Skin of body (tissue), 2 donors: Measurements from ENCODE around the gene MMP27. TPM values are rescaled to one million over a fixed set of nuclear protein-coding genes. Genes with fewer than 3 reads are reported as not detected.

Source experiments
- DNase-seq: peaks from one replicate; lab custom pipeline; 2025; lab: John Stamatoyannopoulos, UW
- total RNA-seq: library from RNA; depleted of rRNA; stranded (reverse); fragments of >200 nt; gene quantifications from one replicate; pipeline ENCODE4 v1.2.3, GENCODE V29; 2014

Gene MMP27
- total RNA-seq, 1 donor from 2014 or later, result 6.7 TPM

DNA sequence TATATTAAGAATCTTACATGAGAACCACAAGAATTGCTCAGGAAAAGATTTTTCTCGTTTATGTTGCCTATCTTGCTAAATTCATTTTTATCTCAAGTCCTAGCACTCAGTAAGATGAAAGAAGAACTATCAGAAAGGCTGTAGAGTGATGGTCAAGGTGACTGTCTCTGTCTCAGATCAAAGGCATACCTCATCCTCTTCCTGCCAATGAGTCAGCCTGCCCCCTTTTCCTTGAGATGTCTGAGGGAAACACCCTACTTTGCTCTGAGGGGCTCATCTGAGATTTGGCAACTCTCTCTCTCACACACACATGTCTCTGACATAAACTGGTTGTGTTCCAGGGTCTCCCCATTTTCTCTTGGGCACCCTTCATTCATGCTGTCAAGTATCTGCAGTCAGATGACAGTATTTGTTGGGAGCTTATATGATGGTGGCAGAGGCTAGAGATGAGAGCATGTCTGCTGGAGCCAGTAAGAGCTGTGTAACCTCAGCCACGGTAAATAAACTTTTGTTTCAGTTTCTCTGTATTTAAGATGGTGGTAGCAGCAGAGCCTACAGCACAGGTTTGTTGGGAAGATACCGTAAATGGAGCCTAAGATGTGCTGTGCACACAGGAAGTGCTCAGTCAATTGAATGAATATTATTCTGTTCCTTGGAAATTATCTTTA is 1.6 kb downstream of the MMP27 start:
- DNase-seq, result no peak

DNA sequence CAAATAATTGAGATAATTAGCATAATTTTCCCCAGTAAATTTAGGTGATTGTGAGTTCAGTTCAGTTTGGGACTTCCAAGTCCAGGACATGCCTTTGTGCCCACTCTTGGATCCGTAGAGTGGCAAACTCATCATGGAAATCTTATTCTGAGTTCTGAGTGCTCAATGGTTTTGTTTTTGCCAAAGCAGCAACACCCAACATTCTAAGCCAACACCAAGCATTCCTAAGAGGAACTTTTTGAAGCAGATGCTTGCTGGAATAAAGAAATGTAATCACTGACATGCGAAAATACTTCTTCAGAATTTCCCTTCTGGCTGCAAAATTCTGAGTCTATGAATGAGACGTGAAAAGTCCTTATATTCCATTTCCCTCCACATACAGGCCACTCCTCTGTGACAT is 10.4 kb downstream of the MMP27 start:
- no peak for DNase-seq

DNA sequence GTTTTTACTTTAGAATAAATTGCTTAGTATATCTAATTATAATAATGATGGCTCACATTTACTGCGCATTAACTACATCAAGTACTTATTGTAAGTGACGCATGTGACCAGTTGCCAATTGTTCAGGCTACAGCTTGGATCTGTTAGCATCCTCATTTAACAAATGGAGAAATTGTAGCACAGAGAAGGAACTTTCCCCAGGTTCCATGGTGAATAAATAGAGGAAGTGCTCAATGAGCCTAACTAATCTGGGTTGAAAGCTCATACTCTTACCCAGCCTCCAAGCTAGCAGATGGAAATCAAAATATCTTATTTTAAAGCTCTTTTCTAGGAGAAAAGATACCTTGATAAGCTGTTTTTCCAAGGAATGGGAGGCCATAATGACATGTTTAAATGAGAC is 19.8 kb downstream of the MMP27 start:
- DNase-seq, result no peak

DNA sequence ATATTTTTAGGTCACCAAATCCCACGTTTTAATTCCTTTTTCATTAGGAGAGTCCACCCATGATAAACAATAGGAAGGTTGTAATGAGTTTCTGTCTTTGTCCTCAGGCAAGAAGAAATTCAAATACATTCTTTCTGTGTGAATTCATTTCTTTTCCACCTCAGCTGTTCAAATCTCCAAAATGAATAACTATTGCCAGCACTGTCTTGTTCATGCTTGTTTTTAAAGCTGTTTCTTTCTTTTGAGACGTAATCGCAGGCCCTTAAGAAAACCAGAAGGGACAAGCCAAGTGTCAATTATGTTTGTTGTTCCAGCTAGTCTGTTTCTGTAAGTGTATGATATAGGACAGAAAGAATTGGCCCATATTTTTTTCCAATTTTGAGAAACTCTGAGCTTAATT is 20.2 kb downstream of the MMP27 start:
- no peak for DNase-seq

DNA sequence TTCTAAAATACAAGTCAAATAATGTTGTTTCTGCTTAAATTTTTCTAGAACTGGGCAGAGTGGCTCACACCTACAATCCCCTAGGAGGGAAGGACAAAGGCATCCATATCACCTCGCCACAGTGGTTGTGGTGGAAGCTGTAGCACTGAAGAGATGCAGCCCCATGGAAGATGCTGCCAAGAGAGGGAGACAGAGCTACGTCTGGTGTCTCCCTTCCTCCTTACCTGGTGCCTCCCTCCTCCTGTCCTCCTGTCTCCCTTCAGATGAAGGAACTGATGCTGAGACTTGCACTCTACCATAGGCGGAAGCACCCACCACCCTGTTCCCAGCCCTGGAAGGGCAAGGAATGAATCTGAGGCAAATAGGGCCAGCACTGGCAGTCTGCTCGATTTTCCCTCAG is 22.3 kb downstream of the MMP27 start:
- no peak for DNase-seq

DNA sequence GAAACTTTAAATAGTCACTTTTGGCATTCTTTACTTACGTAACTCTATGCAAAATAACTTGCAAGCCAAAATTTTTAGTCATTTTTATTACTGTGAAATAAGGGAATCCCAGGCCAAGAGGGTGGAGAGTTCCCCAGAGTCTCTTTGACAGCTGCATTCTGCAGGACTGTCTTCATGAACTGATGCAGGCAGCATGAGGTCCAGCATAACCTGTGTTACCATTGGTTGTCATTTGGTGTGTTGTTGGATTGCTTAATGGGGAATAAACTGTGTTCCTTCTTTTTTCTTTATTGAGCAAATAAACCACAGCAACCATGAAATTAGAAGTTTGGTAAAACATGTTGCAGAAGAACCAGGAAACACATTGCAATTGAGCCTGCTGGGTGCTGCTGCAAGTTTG is 24.6 kb downstream of the MMP27 start:
- DNase-seq, result peak; percentile 16

DNA sequence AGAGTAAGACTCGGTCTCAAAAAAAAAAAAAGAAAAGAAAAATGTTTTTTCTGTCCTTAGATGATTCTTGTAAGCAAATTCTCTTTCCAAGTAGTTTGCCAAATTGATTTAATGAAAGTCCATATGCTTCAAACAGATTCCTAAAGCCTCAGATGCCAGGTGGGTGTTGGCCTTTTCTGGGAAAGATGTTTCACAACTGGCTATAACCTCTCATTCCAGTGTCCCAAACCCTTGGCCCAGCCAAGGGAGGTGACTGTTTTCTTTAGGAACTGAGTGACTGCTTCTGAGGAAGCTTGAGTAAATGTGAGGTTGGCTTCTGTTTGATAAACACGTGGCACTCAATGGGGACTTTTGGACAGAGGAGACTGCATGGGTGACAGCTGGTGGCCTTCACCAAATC is 27.5 kb downstream of the MMP27 start:
- no peak for DNase-seq

DNA sequence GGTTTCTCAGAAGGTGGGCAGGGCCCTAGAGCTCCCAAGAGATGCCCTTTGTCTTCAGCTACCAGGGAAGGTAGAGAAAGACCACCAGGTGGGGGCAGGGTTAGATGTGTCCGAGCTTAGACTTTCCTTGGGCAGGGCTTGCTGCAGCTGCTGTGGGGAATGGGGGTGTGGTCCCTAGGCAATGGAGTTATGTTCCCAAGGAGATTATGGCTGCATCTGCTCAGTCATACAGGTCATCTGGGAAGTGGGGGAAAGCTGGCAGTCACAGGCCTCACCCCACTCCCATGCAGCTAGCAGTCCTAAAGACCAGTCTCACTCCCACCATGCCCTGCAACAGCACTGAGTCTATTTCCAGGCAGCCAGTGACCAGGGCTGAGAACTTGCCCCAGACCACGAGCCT is 29.5 kb downstream of the MMP27 start:
- DNase-seq, result no peak

DNA sequence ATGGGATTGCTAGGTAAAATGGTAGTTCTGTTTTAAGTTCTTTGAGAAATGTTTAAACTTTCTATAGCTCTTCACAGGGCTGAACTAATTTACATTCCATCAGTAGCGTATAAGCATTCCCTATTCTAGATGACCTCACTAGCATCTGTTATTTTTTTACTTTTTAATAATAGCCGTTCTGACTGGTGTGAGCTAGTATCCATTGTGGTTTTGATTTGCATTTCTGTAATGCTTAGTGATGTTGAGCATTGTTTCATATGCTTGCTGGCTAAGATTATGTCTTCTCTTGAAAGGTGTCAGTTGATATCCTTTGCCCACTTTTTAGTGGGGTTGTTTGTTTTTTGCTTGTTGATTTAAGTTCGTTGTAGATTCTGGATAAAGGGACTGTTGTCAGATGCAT is 35.9 kb downstream of the MMP27 start:
- no peak for DNase-seq

DNA sequence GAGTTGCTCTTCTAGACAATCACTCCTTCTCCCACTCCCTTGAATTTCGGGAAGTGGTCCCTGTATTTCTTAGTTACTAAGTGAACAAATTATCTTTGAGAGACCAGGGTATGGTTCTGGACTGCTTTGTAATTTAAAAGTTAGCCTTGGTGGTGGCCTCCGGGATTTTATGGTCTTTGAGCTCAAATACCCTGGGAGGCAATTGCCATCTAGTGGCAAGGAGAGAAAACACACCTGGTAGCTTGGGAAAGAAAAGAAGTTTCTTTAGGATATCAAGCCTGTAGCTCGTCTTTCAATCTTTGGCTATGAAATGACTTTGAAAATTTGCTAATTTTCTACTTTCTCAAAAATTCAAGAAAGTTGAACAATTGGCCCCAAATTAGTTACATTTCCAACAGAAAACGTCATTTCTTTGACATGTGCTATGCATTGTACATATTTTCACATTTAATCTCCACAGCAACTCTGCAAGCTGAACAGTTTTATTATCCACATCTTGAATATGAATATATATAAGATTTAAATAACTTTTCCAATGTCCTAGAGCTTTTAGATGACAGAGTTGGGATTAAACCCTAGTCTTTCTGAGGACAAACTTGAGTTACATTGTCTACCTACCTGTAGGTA is 39.1 kb downstream of the MMP27 start:
- no peak for DNase-seq

DNA sequence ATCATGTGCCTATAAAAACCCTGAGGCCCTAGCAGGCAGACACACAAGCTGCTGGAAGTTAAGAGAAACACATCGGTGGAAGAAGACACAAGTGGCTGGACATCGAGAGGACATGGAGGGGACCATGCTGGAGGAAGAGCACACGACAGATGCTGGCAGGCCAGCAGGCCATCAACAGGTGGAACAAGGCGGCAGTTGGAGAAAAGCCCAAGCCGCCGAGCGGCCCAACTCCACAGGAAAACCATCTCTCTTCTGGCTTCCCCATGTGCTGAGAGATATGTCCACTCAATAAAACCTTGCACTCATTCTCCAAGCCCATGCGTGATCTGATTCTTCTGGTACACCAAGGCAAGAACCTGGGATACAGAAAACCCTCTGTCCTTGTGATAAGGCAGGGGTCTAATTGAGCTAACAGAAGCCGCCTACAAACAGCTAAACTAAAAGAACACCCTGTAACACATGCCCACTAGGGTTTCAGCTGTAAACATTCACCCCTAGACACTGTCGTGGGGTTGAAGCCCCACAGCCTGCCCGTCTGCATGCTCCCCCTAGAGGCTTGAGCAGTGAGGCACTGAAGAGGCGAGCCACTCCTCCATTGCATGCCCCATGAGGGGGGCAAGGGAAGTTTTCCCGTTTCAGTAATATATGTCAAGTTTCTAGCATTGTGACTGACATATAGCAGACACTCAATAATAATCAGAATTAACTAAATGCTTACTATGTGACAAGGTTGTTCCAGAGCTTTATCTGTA is 41.4 kb downstream of the MMP27 start:
- DNase-seq, result no peak

DNA sequence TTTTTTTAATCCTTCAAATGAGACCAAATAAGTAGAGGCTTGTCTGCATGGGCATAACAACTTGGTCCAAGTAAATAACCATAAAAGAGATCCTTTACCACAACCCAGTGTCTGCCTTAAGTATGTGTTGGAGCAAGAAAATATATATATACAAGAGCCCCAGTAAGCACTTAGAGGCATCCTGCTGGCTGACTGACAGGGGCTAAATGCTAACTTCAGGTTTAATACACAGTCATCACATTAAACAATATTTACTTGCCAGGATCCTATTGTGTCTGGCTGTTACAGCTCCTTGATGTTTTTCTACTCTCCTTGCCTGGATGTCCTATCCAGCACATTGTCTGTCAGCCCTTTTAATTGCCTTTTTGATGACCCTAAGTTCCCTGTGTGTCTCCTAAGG is 43.0 kb downstream of the MMP27 start:
- DNase-seq, result no peak

DNA sequence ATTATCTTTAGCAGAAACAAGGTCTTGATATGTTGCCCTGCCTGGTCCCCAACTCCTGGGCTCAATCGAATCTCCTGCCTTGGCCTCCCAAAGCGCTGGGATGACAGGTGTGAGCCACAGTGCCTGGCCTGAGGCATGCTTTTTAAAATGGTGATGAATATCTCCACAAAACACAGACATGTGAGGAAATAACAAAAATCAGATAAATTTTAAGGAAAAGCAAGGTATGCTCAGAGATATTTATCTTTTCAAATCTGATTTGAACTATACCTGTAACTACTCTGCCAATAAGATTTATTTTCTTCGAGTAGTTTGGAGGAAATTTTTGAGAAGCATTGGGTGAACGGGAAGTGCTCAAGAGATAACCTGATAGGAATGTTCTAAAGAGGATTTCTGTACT is 44.5 kb downstream of the MMP27 start:
- no peak for DNase-seq

DNA sequence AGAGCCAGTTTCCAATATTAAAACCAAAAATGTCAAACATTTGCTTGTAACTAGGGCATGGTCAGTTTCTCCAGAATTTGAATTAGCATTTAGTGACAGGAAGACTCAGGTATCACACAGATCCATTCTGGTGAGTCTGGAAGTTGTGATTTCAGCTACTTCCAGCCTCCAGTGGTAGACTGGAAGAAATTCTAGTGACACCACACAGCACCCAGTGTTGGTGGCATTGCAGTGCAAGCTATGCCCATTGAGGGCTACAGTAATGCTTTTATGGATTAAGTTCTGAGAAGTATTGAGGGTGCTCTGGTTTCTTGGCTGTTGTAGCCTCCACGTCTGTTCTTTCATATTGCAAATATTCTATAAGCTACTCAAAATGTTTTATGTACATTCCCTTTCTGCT is 49.0 kb downstream of the MMP27 start:
- no peak for DNase-seq

DNA sequence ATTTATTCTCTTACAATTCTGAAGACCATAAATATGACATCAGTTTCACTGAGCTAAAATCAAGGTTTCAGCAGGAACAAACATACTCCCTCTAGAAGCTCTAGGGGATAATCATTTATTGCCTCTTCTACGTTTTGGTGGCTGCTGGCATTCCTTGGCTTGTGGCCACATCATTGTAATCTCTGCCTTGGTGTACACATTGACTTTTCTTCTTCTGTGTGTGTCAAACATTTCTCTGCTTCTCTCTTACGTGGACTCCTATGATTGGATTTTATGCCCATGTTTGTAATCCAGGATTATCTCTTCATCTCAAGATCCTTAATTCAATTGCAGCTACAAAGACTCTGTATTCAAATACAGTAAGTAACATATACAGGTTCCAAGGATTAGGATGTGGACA is 50.0 kb downstream of the MMP27 start:
- no peak for DNase-seq

DNA sequence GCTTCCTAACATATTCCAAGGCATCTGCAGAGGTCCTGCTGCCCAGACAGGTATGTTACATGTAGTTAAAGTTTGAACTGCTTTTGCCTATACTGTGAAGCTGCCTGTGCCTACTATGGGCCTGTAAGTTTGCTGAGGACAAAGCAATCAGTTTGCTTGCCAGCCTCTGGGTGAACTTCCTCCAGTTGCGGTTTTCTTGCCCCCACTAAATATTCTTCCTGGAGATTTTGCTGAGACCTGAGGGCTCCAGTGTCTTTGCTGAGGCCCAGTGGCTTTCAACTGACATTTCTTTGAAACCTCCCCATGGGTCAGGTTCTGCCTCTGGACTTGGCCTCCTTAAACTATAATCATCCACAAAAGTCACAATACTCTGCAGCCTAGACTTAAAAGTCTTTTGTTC is 50.8 kb downstream of the MMP27 start:
- no peak for DNase-seq

DNA sequence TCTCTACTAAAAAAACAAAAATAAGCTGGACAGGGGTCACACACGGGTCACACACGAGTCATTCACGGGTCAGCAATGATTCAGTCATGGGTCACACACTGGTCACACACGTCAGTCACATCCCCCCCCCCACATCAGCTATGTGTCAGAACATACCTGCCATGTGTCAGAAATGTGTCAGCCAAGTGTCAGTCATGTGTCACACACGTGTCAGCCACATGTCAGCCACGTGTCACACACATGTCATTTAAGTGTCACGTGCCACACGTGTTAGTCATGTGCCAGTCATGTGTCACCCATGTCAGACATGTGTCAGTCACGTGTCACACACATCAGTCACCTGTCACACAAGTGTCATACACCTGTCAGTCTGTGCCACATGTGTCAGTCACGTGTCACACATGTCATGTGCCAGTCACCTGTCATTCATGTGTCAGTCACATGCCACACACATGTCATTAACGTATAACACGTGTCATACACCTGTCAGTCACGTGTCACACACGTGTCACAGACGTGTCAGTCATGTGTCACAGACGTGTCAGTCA is 51.8 kb downstream of the MMP27 start:
- no peak for DNase-seq

DNA sequence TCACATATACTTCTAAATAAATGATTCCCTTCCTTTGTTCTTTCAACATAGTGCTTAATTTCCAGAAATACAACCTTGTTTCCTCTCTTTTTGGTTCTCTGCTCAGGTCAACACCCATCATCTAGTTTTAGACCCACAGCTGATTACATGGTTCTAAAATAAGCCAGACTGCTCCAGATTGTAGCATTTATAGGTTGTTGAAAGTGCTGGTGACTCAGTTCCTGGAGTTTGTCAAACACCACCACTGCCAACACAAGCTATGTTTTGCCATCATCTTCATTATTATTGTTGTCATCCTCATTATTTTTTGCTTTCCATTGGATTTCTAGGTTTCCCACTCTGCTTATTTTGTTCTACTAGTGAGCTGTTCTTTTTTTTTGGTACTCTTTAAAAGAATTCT is 58.1 kb downstream of the MMP27 start:
- no peak for DNase-seq

DNA sequence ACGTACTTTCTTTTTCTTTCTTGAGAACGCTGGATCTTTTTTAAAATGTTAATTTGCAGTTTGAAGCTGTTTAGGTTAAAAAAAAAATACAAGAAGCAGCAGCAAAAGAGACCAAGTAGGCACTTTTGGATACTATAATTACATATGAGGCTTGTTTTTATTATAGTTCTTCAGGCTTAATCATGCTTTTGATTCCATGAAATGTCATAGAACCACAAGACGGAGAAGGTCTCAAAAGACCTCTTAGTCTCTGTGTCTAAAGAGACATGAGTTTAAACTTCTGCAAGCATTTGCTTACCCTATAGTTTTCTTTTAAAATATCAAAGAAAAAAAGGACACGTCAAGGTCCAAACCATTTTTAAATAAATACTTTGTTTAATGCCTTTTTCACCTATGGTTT is 61.6 kb downstream of the MMP27 start:
- no peak for DNase-seq
